GM18861 (cell line): ENCODE results near the gene KCNIP4.
A peak's percentile ranks its signal among the peaks of the same experiment; 100 is the strongest.
"Not testable (repeated sequence)": the region's sequence is repeated elsewhere in the genome, so short reads cannot be mapped to it uniquely, and the experiment has no call there.

Experiments used
- ATAC-seq: cut with Tn5 transposase; IDR thresholded peaks from one replicate; pipeline ENCODE4 v1.9.1; 2021; ENCODE audit not compliant: unreplicated experiment

The KCNIP4 gene

GRCh38 chr4:21948347-21949072 is at the start of gene KCNIP4:
KCNIP4 (minus strand) TSS chr4:21948772.
- no peak for ATAC-seq

GRCh38 chr4:21996618-21997017 is 48.0 kb upstream of the KCNIP4 start:
- not testable (repeated sequence) for ATAC-seq

- ATAC-seq: no peak
Measured at GRCh38 chr4:21992330-21992729, 43.8 kb upstream of the KCNIP4 start.

GRCh38 chr4:21991562-21991961 is 43.0 kb upstream of the KCNIP4 start:
- no peak for ATAC-seq

GRCh38 chr4:21991050-21991449 is 42.5 kb upstream of the KCNIP4 start:
- ATAC-seq: no peak

GRCh38 chr4:21989351-21989750 is 40.8 kb upstream of the KCNIP4 start:
- ATAC-seq: no peak

GRCh38 chr4:21986307-21986706 is 37.7 kb upstream of the KCNIP4 start:
- ATAC-seq: no peak

- ATAC-seq: no peak
Measured at GRCh38 chr4:21982087-21982486, 33.5 kb upstream of the KCNIP4 start.

GRCh38 chr4:21979196-21979595 is 30.6 kb upstream of the KCNIP4 start:
- no peak for ATAC-seq

GRCh38 chr4:21976166-21976565 is 27.6 kb upstream of the KCNIP4 start:
- ATAC-seq: no peak

GRCh38 chr4:21973850-21974249 is 25.3 kb upstream of the KCNIP4 start:
- ATAC-seq: no peak

- no peak for ATAC-seq
Measured at GRCh38 chr4:21964762-21965319, 16.3 kb upstream of the KCNIP4 start.

- no peak for ATAC-seq
Measured at GRCh38 chr4:21962691-21963090, 14.1 kb upstream of the KCNIP4 start.

GRCh38 chr4:21960793-21961192 is 12.2 kb upstream of the KCNIP4 start:
- no peak for ATAC-seq

GRCh38 chr4:21954916-21955315 is 6.3 kb upstream of the KCNIP4 start:
- no peak for ATAC-seq

GRCh38 chr4:21953653-21954052 is 5.1 kb upstream of the KCNIP4 start:
- ATAC-seq: no peak

GRCh38 chr4:21952549-21952948 is 4.0 kb upstream of the KCNIP4 start:
- ATAC-seq: peak; percentile 69

GRCh38 chr4:21949073-21949457 is 493 bp upstream of the KCNIP4 start:
- ATAC-seq: no peak

- ATAC-seq: no peak
Measured at GRCh38 chr4:21947791-21948346, 703 bp downstream of the KCNIP4 start.

GRCh38 chr4:21946858-21947257 is 1.7 kb downstream of the KCNIP4 start:
- no peak for ATAC-seq

- ATAC-seq: no peak
Measured at GRCh38 chr4:21921526-21922180, 26.9 kb downstream of the KCNIP4 start.

GRCh38 chr4:21915761-21916160 is 32.8 kb downstream of the KCNIP4 start:
- no peak for ATAC-seq
